HepG2 (cell line): ENCODE data around the gene MAP3K8. TPM values are rescaled to one million over a fixed set of nuclear protein-coding genes. Genes with fewer than 3 reads are reported as not detected.

Source experiments
- ATF7-NPFF ChIP-seq: sonication (generic); formaldehyde crosslinking; IDR thresholded peaks from 2 replicates; pipeline ENCODE4 v1.8.1; 2023; ENCODE audit warnings: mild to moderate bottlenecking, low read depth, missing genetic modification reagents, moderate library complexity
- CEBPG ChIP-seq: IDR thresholded peaks from 2 replicates; pipeline ENCODE4 v1.6.1; 2016
- DMAP1 ChIP-seq: IDR thresholded peaks from 2 replicates; pipeline ENCODE4 v1.6.1; 2016
- GABPB1 ChIP-seq: IDR thresholded peaks from 2 replicates; pipeline ENCODE4 v1.6.1; 2016; ENCODE audit warnings: mild to moderate bottlenecking, missing genetic modification reagents, moderate library complexity, missing compliant biosample characterization
- GZF1 ChIP-seq: sonication (generic); formaldehyde crosslinking; IDR thresholded peaks from 2 replicates; pipeline ENCODE4 v1.5.1; 2020; ENCODE audit warnings: mild to moderate bottlenecking, missing genetic modification reagents
- HOXA3 ChIP-seq: sonication (generic); formaldehyde crosslinking; IDR thresholded peaks from 2 replicates; pipeline ENCODE4 v1.5.0; 2020; ENCODE audit warnings: missing genetic modification reagents
- KDM2A ChIP-seq: sonication (generic); formaldehyde crosslinking; IDR thresholded peaks from 2 replicates; pipeline ENCODE4 v1.4.0; 2020; ENCODE audit warnings: low read depth, missing genetic modification reagents, borderline replicate concordance
- KLF16 ChIP-seq, 2 experiments: sonication (generic) in 1 of 2; formaldehyde crosslinking in 1 of 2; IDR thresholded peaks; 2 replicates each; pipeline versions ENCODE4 v1.6.1 to v1.8.0; 2016 to 2023; ENCODE audit warnings: missing genetic modification reagents in 2 of 2, missing compliant biosample characterization in 1 of 2
- MTF2 ChIP-seq: sonication (generic); formaldehyde crosslinking; IDR thresholded peaks from 2 replicates; pipeline ENCODE4 v1.5.0; 2020; ENCODE audit warnings: missing genetic modification reagents, borderline replicate concordance
- MXI1 ChIP-seq: IDR thresholded peaks from 3 replicates; pipeline ENCODE4 v1.6.1; 2012; ENCODE audit warnings: low read depth, low read length, inconsistent platforms, borderline replicate concordance
- PHF8 ChIP-seq: sonication (generic); formaldehyde crosslinking; IDR thresholded peaks from 2 replicates; pipeline ENCODE4 v1.5.0; 2020; ENCODE audit warnings: missing genetic modification reagents
- RFXANK ChIP-seq: IDR thresholded peaks from 2 replicates; pipeline ENCODE4 v1.6.1; 2016
- SOX6 ChIP-seq, 2 experiments: fragments of 450-650 bp in 1 of 2; sonication (generic) in 1 of 2; formaldehyde crosslinking in 1 of 2; IDR thresholded peaks; 2 replicates each; pipeline versions ENCODE4 v1.4.0 to v1.6.1; 2017 to 2020; ENCODE audit warnings: antibody characterized with exemption in 1 of 2, mild to moderate bottlenecking in 1 of 2, missing genetic modification reagents in 1 of 2
- TCF12 ChIP-seq, 2 experiments: fragments of 450-650 bp in 1 of 2; sonication (generic) in 1 of 2; formaldehyde crosslinking in 1 of 2; IDR thresholded peaks; 2 replicates each; pipeline versions ENCODE4 v1.6.1 to v1.8.0; 2017 to 2022; ENCODE audit warnings: antibody characterized with exemption in 1 of 2, mild to moderate bottlenecking in 1 of 2, missing genetic modification reagents in 1 of 2, moderate library complexity in 1 of 2
- YEATS4 ChIP-seq: sonication (generic); formaldehyde crosslinking; IDR thresholded peaks from 2 replicates; pipeline ENCODE4 v1.4.0; 2020; ENCODE audit warnings: missing genetic modification reagents, borderline replicate concordance
- ZMAT3 ChIP-seq: sonication (generic); formaldehyde crosslinking; conservative IDR thresholded peaks from 2 replicates; pipeline ENCODE4 v1.7.0; 2021; ENCODE audit warnings: missing genetic modification reagents
- ZNF343 ChIP-seq: sonication (generic); formaldehyde crosslinking; IDR thresholded peaks from 2 replicates; pipeline ENCODE4 v1.4.0; 2020; ENCODE audit warnings: mild to moderate bottlenecking, missing genetic modification reagents
- ZNF382 ChIP-seq: sonication (generic); formaldehyde crosslinking; IDR thresholded peaks from 2 replicates; pipeline ENCODE4 v1.5.0; 2020; ENCODE audit warnings: missing genetic modification reagents, mild to moderate bottlenecking, borderline replicate concordance
- ZNF431 ChIP-seq: sonication (generic); formaldehyde crosslinking; IDR thresholded peaks from 2 replicates; pipeline ENCODE4 v1.9.0; 2022; ENCODE audit warnings: missing genetic modification reagents, low read depth, mild to moderate bottlenecking, borderline replicate concordance
- ZNF792 ChIP-seq: IDR thresholded peaks from 2 replicates; pipeline ENCODE4 v1.6.1; 2016
- polyA plus RNA-seq, 8 experiments: library from polyadenylated mRNA; depleted of rRNA in 3 of 8; stranded (reverse) in 7 of 8; unstranded in 1 of 8; fragments of >200 nt; fragmentation: Illumina TruSeq in 4 of 8; extraction: Trizol in 4 of 8; gene quantifications; 2 replicates each; pipeline versions ENCODE4 v1.2.1 to v1.2.3, GENCODE V29; 2011 to 2016; ENCODE audit warnings: low read depth in 4 of 8, missing spikeins in 1 of 8, mixed read lengths in 1 of 8; ENCODE audit not compliant: insufficient read depth in 1 of 8
- total RNA-seq, 5 experiments: library from RNA; depleted of rRNA; stranded (reverse); fragments of >200 nt; fragmentation: Illumina TruSeq; extraction: Trizol; gene quantifications; 2 replicates each; pipeline ENCODE4 v1.2.3, GENCODE V29; 2016; ENCODE audit warnings: low read depth in 1 of 5
- TF ChIP-seq, protein P1 (sequence below): sonication (generic); formaldehyde crosslinking; IDR thresholded peaks from 2 replicates; pipeline ENCODE4 v1.9.0; 2021; ENCODE audit warnings: missing genetic modification reagents, borderline replicate concordance
- TF ChIP-seq, protein P2 (sequence below): sonication (generic); formaldehyde crosslinking; IDR thresholded peaks from 2 replicates; pipeline ENCODE4 v1.4.0; 2020; ENCODE audit warnings: missing genetic modification reagents, low read depth, mild to moderate bottlenecking, borderline replicate concordance
- TF ChIP-seq, protein P3 (sequence below): sonication (generic); formaldehyde crosslinking; IDR thresholded peaks from 2 replicates; pipeline ENCODE4 v1.5.1; 2020; ENCODE audit warnings: missing genetic modification reagents, mild to moderate bottlenecking, borderline replicate concordance
- TF ChIP-seq, protein P4 (sequence below): sonication (generic); formaldehyde crosslinking; IDR thresholded peaks from 2 replicates; pipeline ENCODE4 v1.8.0; 2022; ENCODE audit warnings: mild to moderate bottlenecking, missing genetic modification reagents

Gene MAP3K8
- total and polyA plus RNA-seq, 2 of the 13 experiments (the other 11 are each of a cell fraction or from before 2014, with no cell fraction given): 19.3 to 37.9 TPM

DNA sequence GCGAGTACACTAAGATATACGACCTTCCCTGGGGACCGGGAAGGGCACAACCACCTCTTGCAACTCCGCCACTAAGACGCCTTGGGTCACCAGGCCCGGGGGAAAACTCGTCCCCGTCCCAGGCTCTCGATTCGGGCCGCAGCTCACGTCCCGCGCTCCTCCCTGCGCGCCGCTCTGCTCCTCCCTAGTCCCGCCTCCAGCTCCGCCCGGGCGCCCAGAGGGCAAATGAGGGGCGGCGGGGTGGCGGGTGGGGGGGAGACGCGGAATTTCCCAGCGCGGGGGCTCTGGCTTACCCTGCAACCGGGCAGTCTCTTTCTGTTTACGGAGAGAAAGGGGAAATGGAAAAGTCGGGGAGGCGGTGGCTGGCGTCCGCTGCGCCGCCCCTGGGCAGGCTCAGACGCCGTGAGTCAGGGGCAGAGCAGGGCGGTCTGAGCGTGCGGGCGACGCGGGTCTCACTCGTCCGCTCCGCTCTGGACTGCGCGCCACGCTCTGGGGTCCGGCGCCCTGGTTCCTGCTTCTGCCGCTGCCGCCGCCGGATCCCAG is at the start of gene MAP3K8 (continued):
- TF ChIP-seq MTF2: 0 out of 2 replicates have a peak, but pooled peaks have one; percentile 60
- no peak; the same call in none of the 2 replicates for TF ChIP-seq GZF1 (CRISPR knock-in tag)
- peak; percentile 31; the same call in 1 of the 2 replicates for TF ChIP-seq ZMAT3 (CRISPR knock-in tag)
- peak; percentile 64; the same call in 1 of the 2 replicates for TF ChIP-seq ATF7-NPFF (CRISPR knock-in tag)
- TF ChIP-seq DMAP1 (CRISPR knock-in tag): no peak
- TF ChIP-seq, protein P1, sequence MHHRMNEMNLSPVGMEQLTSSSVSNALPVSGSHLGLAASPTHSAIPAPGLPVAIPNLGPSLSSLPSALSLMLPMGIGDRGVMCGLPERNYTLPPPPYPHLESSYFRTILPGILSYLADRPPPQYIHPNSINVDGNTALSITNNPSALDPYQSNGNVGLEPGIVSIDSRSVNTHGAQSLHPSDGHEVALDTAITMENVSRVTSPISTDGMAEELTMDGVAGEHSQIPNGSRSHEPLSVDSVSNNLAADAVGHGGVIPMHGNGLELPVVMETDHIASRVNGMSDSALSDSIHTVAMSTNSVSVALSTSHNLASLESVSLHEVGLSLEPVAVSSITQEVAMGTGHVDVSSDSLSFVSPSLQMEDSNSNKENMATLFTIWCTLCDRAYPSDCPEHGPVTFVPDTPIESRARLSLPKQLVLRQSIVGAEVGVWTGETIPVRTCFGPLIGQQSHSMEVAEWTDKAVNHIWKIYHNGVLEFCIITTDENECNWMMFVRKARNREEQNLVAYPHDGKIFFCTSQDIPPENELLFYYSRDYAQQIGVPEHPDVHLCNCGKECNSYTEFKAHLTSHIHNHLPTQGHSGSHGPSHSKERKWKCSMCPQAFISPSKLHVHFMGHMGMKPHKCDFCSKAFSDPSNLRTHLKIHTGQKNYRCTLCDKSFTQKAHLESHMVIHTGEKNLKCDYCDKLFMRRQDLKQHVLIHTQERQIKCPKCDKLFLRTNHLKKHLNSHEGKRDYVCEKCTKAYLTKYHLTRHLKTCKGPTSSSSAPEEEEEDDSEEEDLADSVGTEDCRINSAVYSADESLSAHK (CRISPR knock-in tag): no peak
- peak in 1 of 2 experiments; percentile 24; a peak in 1 of 4 replicates for TF ChIP-seq KLF16 (CRISPR knock-in tag; IDR thresholded peaks at IDR 0.05)
- peak; percentile 62; the same call in 1 of the 3 replicates for TF ChIP-seq MXI1
- TF ChIP-seq ZNF382 (CRISPR knock-in tag): no peak
- no peak for TF ChIP-seq TCF12 (IDR thresholded peaks at IDR 0.05)
- TF ChIP-seq TCF12 (CRISPR knock-in tag; IDR thresholded peaks at IDR 0.05): no peak; the same call in 1 of the 2 replicates
- no peak for TF ChIP-seq RFXANK
- peak; percentile 63; the same call in 1 of the 2 replicates for TF ChIP-seq YEATS4
- TF ChIP-seq, protein P2, sequence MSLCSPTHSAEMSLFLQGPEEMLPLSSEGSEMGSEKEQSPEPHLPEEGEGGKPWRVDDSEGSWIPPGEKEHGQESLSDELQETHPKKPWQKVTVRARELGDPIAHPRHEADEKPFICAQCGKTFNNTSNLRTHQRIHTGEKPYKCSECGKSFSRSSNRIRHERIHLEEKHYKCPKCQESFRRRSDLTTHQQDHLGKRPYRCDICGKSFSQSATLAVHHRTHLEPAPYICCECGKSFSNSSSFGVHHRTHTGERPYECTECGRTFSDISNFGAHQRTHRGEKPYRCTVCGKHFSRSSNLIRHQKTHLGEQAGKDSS (CRISPR knock-in tag): peak; percentile 72
- TF ChIP-seq PHF8 (CRISPR knock-in tag): peak; percentile 68
- TF ChIP-seq KDM2A (CRISPR knock-in tag): peak; percentile 69; the same call in 1 of the 2 replicates
- TF ChIP-seq SOX6 (IDR thresholded peaks at IDR 0.05): no peak
- TF ChIP-seq SOX6 (CRISPR knock-in tag; IDR thresholded peaks at IDR 0.05): peak; percentile 9; the same call in 1 of the 2 replicates
- TF ChIP-seq GABPB1 (CRISPR knock-in tag): peak; percentile 46
- peak; percentile 18; the same call in 1 of the 2 replicates for TF ChIP-seq CEBPG
- TF ChIP-seq, protein P3, sequence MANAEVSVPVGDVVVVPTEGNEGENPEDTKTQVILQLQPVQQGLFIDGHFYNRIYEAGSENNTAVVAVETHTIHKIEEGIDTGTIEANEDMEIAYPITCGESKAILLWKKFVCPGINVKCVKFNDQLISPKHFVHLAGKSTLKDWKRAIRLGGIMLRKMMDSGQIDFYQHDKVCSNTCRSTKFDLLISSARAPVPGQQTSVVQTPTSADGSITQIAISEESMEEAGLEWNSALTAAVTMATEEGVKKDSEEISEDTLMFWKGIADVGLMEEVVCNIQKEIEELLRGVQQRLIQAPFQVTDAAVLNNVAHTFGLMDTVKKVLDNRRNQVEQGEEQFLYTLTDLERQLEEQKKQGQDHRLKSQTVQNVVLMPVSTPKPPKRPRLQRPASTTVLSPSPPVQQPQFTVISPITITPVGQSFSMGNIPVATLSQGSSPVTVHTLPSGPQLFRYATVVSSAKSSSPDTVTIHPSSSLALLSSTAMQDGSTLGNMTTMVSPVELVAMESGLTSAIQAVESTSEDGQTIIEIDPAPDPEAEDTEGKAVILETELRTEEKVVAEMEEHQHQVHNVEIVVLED (CRISPR knock-in tag): 0 out of 2 replicates have a peak, but pooled peaks have one; percentile 57
- 0 out of 2 replicates have a peak, but pooled peaks have one; percentile 3 for TF ChIP-seq ZNF431 (CRISPR knock-in tag)
- TF ChIP-seq ZNF343 (CRISPR knock-in tag): no peak
- TF ChIP-seq HOXA3 (CRISPR knock-in tag): peak; percentile 36
- TF ChIP-seq, protein P4, sequence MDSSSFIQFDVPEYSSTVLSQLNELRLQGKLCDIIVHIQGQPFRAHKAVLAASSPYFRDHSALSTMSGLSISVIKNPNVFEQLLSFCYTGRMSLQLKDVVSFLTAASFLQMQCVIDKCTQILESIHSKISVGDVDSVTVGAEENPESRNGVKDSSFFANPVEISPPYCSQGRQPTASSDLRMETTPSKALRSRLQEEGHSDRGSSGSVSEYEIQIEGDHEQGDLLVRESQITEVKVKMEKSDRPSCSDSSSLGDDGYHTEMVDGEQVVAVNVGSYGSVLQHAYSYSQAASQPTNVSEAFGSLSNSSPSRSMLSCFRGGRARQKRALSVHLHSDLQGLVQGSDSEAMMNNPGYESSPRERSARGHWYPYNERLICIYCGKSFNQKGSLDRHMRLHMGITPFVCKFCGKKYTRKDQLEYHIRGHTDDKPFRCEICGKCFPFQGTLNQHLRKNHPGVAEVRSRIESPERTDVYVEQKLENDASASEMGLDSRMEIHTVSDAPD (CRISPR knock-in tag): no peak
- peak; percentile 21; the same call in 1 of the 2 replicates for TF ChIP-seq ZNF792 (CRISPR knock-in tag)
